OCI-LY1 (cell line): ENCODE measurements around the gene SELE.
"Not testable (repeated sequence)": the region's sequence is repeated elsewhere in the genome, so short reads cannot be mapped to it uniquely, and the experiment has no call there.

Source experiments
- CTCF ChIP-seq: fragments of 200-600 bp; sonication (generic), shearing (Covaris generic); IDR thresholded peaks from 2 replicates; pipeline ENCODE4 v1.5.1; 2017; ENCODE audit warnings: mild to moderate bottlenecking, antibody characterized with exemption, low read length, moderate library complexity, mixed read lengths
- EZH2 ChIP-seq: fragments of 200-600 bp; sonication (generic), shearing (Covaris generic); IDR thresholded peaks from 2 replicates; pipeline ENCODE4 v1.8.0; 2017; ENCODE audit warnings: borderline replicate concordance, mixed run types, mild to moderate bottlenecking, antibody characterized with exemption, low read length, moderate library complexity, mixed read lengths

GRCh38 chr1:169683168-169683567, 50.7 kb downstream of the SELE start:
- not testable (repeated sequence) for TF ChIP-seq CTCF, EZH2
